ENCODE data around the gene FAM53B.
"Not testable (repeated sequence)": the region's sequence is repeated elsewhere in the genome, so short reads cannot be mapped to it uniquely, and the experiment has no call there.

GRCh38 chr10:124610186-124610585 lies 134.0 kb downstream of the FAM53B start:
- TF ChIP-seq CTCF (tag by site-specific recombination; IDR thresholded peaks at IDR 0.05); ZNF660 (tag by site-specific recombination; IDR thresholded peaks at IDR 0.05); ZBTB21 (tag by site-specific recombination; IDR thresholded peaks at IDR 0.05); ZSCAN18 (tag by site-specific recombination; IDR thresholded peaks at IDR 0.05); ZNF830 (tag by site-specific recombination; IDR thresholded peaks at IDR 0.05; ENCODE audit: low read depth); KLF10 (tag by site-specific recombination; IDR thresholded peaks at IDR 0.05); ZNF239 (tag by site-specific recombination; IDR thresholded peaks at IDR 0.05): not testable (repeated sequence)
